Liver (tissue), 9 donors: ENCODE data around the gene SNX13. TPM values are rescaled to one million over a fixed set of nuclear protein-coding genes. Genes with fewer than 3 reads are reported as not detected.

Experiments
- DNase-seq: peaks from one replicate; pipeline ENCODE4 v3.0.0-alpha.2; 2017; ENCODE audit warnings: low spot score
- H3K27ac ChIP-seq, 2 donors: one replicate each; pipeline ENCODE4 v1.7.0; 2013; ENCODE audit warnings: inconsistent platforms in 2 of 2, low read length in 2 of 2, control low read depth in 1 of 2, low read depth in 1 of 2, mild to moderate bottlenecking in 1 of 2
- H3K27me3 ChIP-seq, 4 donors: one replicate each; pipeline versions ENCODE4 v1.6.1 to v1.7.0; 2013; ENCODE audit warnings: low read length in 3 of 4, inconsistent platforms in 1 of 4, mild to moderate bottlenecking in 1 of 4, moderate library complexity in 1 of 4; ENCODE audit not compliant: control insufficient read depth in 4 of 4, insufficient read depth in 4 of 4
- H3K36me3 ChIP-seq, 4 donors: one replicate each; pipeline versions ENCODE4 v1.6.1 to v1.7.0; 2013; ENCODE audit warnings: low read length in 3 of 4, mild to moderate bottlenecking in 3 of 4, low read depth in 1 of 4, moderate library complexity in 1 of 4; ENCODE audit not compliant: control insufficient read depth in 4 of 4, insufficient read depth in 3 of 4
- H3K4me1 ChIP-seq, 4 donors: one replicate each; pipeline versions ENCODE4 v1.6.1 to v1.7.0; 2013; ENCODE audit warnings: low read length in 3 of 4, mild to moderate bottlenecking in 3 of 4, moderate library complexity in 1 of 4; ENCODE audit not compliant: control insufficient read depth in 4 of 4, insufficient read depth in 4 of 4
- H3K4me3 ChIP-seq, 3 donors: one replicate each; pipeline versions ENCODE4 v1.6.1 to v1.7.0; 2013; ENCODE audit warnings: low read length in 3 of 3, control low read depth in 1 of 3, low read depth in 1 of 3, mild to moderate bottlenecking in 1 of 3
- H3K9ac ChIP-seq, 2 donors: one replicate each; pipeline ENCODE4 v1.7.0; 2013; ENCODE audit warnings: low read length in 2 of 2, mild to moderate bottlenecking in 2 of 2, moderate library complexity in 2 of 2, control low read depth in 1 of 2, low read depth in 1 of 2
- H3K9me3 ChIP-seq, 4 donors: one replicate each; pipeline versions ENCODE4 v1.6.1 to v1.7.0; 2013; ENCODE audit warnings: low read length in 3 of 4; ENCODE audit not compliant: control insufficient read depth in 4 of 4
- ATF3 ChIP-seq: IDR thresholded peaks from 2 replicates; pipeline ENCODE4 v1.6.1; 2016; ENCODE audit warnings: antibody characterized with exemption
- CTCF ChIP-seq: fragments of 150-350 bp; IDR thresholded peaks from 2 replicates; pipeline ENCODE4 v1.5.1; 2017; ENCODE audit warnings: improper control_type of control experiment, low read depth, low read length; ENCODE audit not compliant: missing input control
- EGR1 ChIP-seq, 2 donors: IDR thresholded peaks; 2 replicates each; pipeline ENCODE4 v1.6.1; 2016 to 2018; ENCODE audit warnings: antibody characterized with exemption in 2 of 2, low read depth in 2 of 2
- FOXA1 ChIP-seq: IDR thresholded peaks from 2 replicates; pipeline ENCODE4 v1.6.1; 2016; ENCODE audit warnings: antibody characterized with exemption
- FOXA2 ChIP-seq: IDR thresholded peaks from 2 replicates; pipeline ENCODE4 v1.6.1; 2016; ENCODE audit warnings: antibody characterized with exemption
- GABPA ChIP-seq, 2 donors: IDR thresholded peaks in 1 of 2; conservative IDR thresholded peaks in 1 of 2; 2 replicates each; pipeline ENCODE4 v1.6.1; 2016; ENCODE audit warnings: antibody characterized with exemption in 2 of 2, mild to moderate bottlenecking in 1 of 2, moderate library complexity in 1 of 2
- HNF4A ChIP-seq, 2 donors: conservative IDR thresholded peaks; 2 replicates each; pipeline ENCODE4 v1.6.1; 2016; ENCODE audit warnings: antibody characterized with exemption in 2 of 2, mild to moderate bottlenecking in 2 of 2
- HNF4G ChIP-seq: IDR thresholded peaks from 2 replicates; pipeline ENCODE4 v1.6.1; 2016; ENCODE audit warnings: antibody characterized with exemption
- JUND ChIP-seq, 2 donors: IDR thresholded peaks; 2 replicates each; pipeline ENCODE4 v1.6.1; 2016; ENCODE audit warnings: antibody characterized with exemption in 2 of 2
- MAX ChIP-seq: IDR thresholded peaks from 2 replicates; pipeline ENCODE4 v1.6.1; 2016; ENCODE audit warnings: antibody characterized with exemption
- NR2F2 ChIP-seq: IDR thresholded peaks from 2 replicates; pipeline ENCODE4 v1.6.1; 2016; ENCODE audit warnings: antibody characterized with exemption
- RAD21 ChIP-seq, 2 donors: IDR thresholded peaks; 2 replicates each; pipeline ENCODE4 v1.6.1; 2016; ENCODE audit warnings: antibody characterized with exemption in 2 of 2, mild to moderate bottlenecking in 2 of 2
- REST ChIP-seq: IDR thresholded peaks from 2 replicates; pipeline ENCODE4 v1.6.1; 2016; ENCODE audit warnings: antibody characterized with exemption, mild to moderate bottlenecking
- RXRA ChIP-seq, 2 donors: IDR thresholded peaks; 2 replicates each; pipeline ENCODE4 v1.6.1; 2017 to 2018; ENCODE audit warnings: antibody characterized with exemption in 2 of 2, mild to moderate bottlenecking in 1 of 2
- SP1 ChIP-seq: IDR thresholded peaks from 2 replicates; pipeline ENCODE4 v1.6.1; 2018; ENCODE audit warnings: antibody characterized with exemption, mild to moderate bottlenecking
- TAF1 ChIP-seq: conservative IDR thresholded peaks from 2 replicates; pipeline ENCODE4 v1.6.1; 2016; ENCODE audit warnings: antibody characterized with exemption, mild to moderate bottlenecking
- YY1 ChIP-seq: IDR thresholded peaks from 2 replicates; pipeline ENCODE4 v1.6.1; 2016; ENCODE audit warnings: antibody characterized with exemption, mild to moderate bottlenecking
- WGBS: extraction: QIAGEN DNeasy Blood & Tissue Kit; methylation state at CpG from one replicate; pipeline ENCODE4 v1.1.7; 2013; 5-methylcytosine and 5-hydroxymethylcytosine counted together
- polyA plus RNA-seq, 2 donors: library from polyadenylated mRNA; stranded (reverse) in 1 of 2; unstranded in 1 of 2; fragments of 200-250 nt in 1 of 2; fragments of >200 nt in 1 of 2; fragmentation: Nextera tagmentation in 1 of 2; extraction: Ambion mirVana in 1 of 2; gene quantifications; one replicate each; pipeline versions ENCODE4 v1.2.1 to v1.2.3, GENCODE V29; 2013 to 2015
- total RNA-seq, 2 donors: library from RNA; depleted of rRNA; stranded (reverse); fragments of >200 nt; gene quantifications; one replicate each; pipeline ENCODE4 v1.2.3, GENCODE V29; 2014
- donor health status: healthy.
- donor health status: healthy.
- donor health status: healthy.
- donor health status: healthy.
- donor health status: healthy.

The SNX13 gene
- total and polyA plus RNA-seq, 4 donors: 5.4 to 28.1 (median 14.0) TPM

GRCh38 chr7:17774716-17775288 lies 165.5 kb downstream of the SNX13 start:
- 80% methylated on average over 3 of the region's 3 CpGs for WGBS
- Histone ChIP-seq H3K9ac (no peak overlapping the region), H3K4me1 (peaks cover 0 to 3% (median 0%) of the 10 kb centered on the region in 4 donors), H3K4me3 (no peak overlapping the region), H3K27ac (no peak overlapping the region), H3K36me3 (no peaks in the 10 kb centered on the region), H3K9me3 (no peaks in the 10 kb centered on the region), H3K27me3 (no peaks in the 10 kb centered on the region)
- TF ChIP-seq RXRA (IDR thresholded peaks at IDR 0.05) (no peak), CTCF (no peak), JUND (IDR thresholded peaks at IDR 0.05) (no peak), HNF4A (conservative IDR thresholded peaks at IDR 0.05) (no peak), YY1 (no peak), NR2F2 (no peak)
- no peak for DNase-seq

- TF ChIP-seq EGR1 (IDR thresholded peaks at IDR 0.05; ENCODE audit: low read depth in 2 of 2): no peak
- no peak for TF ChIP-seq SP1
- no peak for TF ChIP-seq RXRA (IDR thresholded peaks at IDR 0.05)
- TF ChIP-seq NR2F2: no peak
- no peak for TF ChIP-seq CTCF
- TF ChIP-seq RAD21 (IDR thresholded peaks at IDR 0.05): no peak
- no peak for TF ChIP-seq YY1
- no peak for TF ChIP-seq FOXA2
- TF ChIP-seq MAX: no peak
- TF ChIP-seq REST: no peak
- no peak for TF ChIP-seq TAF1
- TF ChIP-seq FOXA1: no peak
- no peak for TF ChIP-seq JUND (IDR thresholded peaks at IDR 0.05)
- no peak for TF ChIP-seq HNF4G
- no peak for TF ChIP-seq HNF4A (conservative IDR thresholded peaks at IDR 0.05)
- TF ChIP-seq ATF3: no peak
- no peak for TF ChIP-seq GABPA (IDR thresholded peaks at IDR 0.05 in 1 of 2, conservative IDR thresholded peaks at IDR 0.05 in 1 of 2)
- H3K4me1 ChIP-seq: peaks cover 0 to 3% (median 0%) of the 10 kb centered on the region in 4 donors
- H3K27ac ChIP-seq: no peak overlapping the region
- no peak for DNase-seq
- no peak overlapping the region for H3K9ac ChIP-seq
- 93% methylated on average over 2 of the region's 2 CpGs for WGBS
- no peaks in the 10 kb centered on the region for H3K27me3 ChIP-seq
- no peaks in the 10 kb centered on the region for H3K36me3 ChIP-seq
- H3K4me3 ChIP-seq: no peak overlapping the region
- no peaks in the 10 kb centered on the region for H3K9me3 ChIP-seq
Observed at GRCh38 chr7:17774248-17774647, 166.0 kb downstream of the SNX13 start.
